Fibroblast of lung (primary cell): ENCODE results near the gene PKHD1. TPM values are rescaled to one million over a fixed set of nuclear protein-coding genes. Genes with fewer than 3 reads are reported as not detected.

Source experiments
- DNase-seq, 2 donors: peaks; one replicate each; pipeline versions ENCODE4 v3.0.0 to v3.0.0-alpha.2; 2010; ENCODE audit warnings: low read depth in 2 of 2
- H2AFZ ChIP-seq: 2 replicates; pipeline ENCODE4 v1.5.1; 2012; ENCODE audit warnings: low read length, control low read depth, inconsistent platforms
- H3K27ac ChIP-seq: 2 replicates; pipeline ENCODE4 v1.5.1; 2011; ENCODE audit warnings: low read length, control low read depth; ENCODE audit not compliant: insufficient read depth
- H3K27me3 ChIP-seq: 2 replicates; pipeline ENCODE4 v1.5.1; 2011; ENCODE audit warnings: mild to moderate bottlenecking, low read length; ENCODE audit not compliant: control insufficient read depth, insufficient read depth
- H3K36me3 ChIP-seq: 2 replicates; pipeline ENCODE4 v1.5.1; 2011; ENCODE audit warnings: low read length; ENCODE audit not compliant: control insufficient read depth, insufficient read depth
- H3K4me1 ChIP-seq: 2 replicates; pipeline ENCODE4 v1.5.1; 2011; ENCODE audit warnings: low read length; ENCODE audit not compliant: control insufficient read depth, insufficient read depth; ENCODE audit errors: extremely low read depth
- H3K4me2 ChIP-seq: 2 replicates; pipeline ENCODE4 v1.5.1; 2011; ENCODE audit warnings: low read length, control low read depth; ENCODE audit not compliant: insufficient read depth; ENCODE audit errors: extremely low read depth
- H3K4me3 ChIP-seq, 4 experiments: fragments of 200-600 bp in 1 of 4; sonication (generic) in 1 of 4; replicated peaks in 1 of 4; 2 replicates each; pipeline ENCODE4 v1.5.1; 2011 to 2016; ENCODE audit warnings: low read length in 4 of 4, low read depth in 3 of 4, mild to moderate bottlenecking in 3 of 4, control low read depth in 2 of 4, inconsistent platforms in 1 of 4, mixed read lengths in 1 of 4; ENCODE audit not compliant: insufficient read depth in 1 of 4; ENCODE audit errors: control extremely low read depth in 1 of 4
- H3K79me2 ChIP-seq: 2 replicates; pipeline ENCODE4 v1.5.1; 2012; ENCODE audit warnings: mild to moderate bottlenecking, low read length, inconsistent platforms; ENCODE audit not compliant: control insufficient read depth, insufficient read depth
- H3K9ac ChIP-seq: 2 replicates; pipeline ENCODE4 v1.5.1; 2011; ENCODE audit warnings: mild to moderate bottlenecking, low read length, control low read depth; ENCODE audit not compliant: insufficient read depth
- H3K9me3 ChIP-seq: 2 replicates; pipeline ENCODE4 v1.5.1; 2012; ENCODE audit warnings: low read depth, low read length; ENCODE audit not compliant: control insufficient read depth, insufficient read depth
- H4K20me1 ChIP-seq: 2 replicates; pipeline ENCODE4 v1.5.1; 2011; ENCODE audit warnings: low read length; ENCODE audit not compliant: control insufficient read depth, insufficient read depth; ENCODE audit errors: extremely low read depth
- EZH2 ChIP-seq: IDR thresholded peaks from 2 replicates; pipeline ENCODE4 v1.5.1; 2012; ENCODE audit warnings: low read length, control low read depth, mild to moderate bottlenecking; ENCODE audit errors: missing control alignments
- polyA plus RNA-seq, 2 donors: library from polyadenylated mRNA; depleted of rRNA in 1 of 2; stranded (reverse) in 1 of 2; unstranded in 1 of 2; fragments of >200 nt; gene quantifications; 2 replicates each; pipeline ENCODE4 v1.2.1, GENCODE V29; 2011 to 2012; ENCODE audit warnings: missing spikeins in 1 of 2
- total RNA-seq: library from RNA; depleted of rRNA; stranded (reverse); fragments of >200 nt; gene quantifications from 2 replicates; pipeline ENCODE4 v1.2.1, GENCODE V29; 2014
- TF ChIP-seq, protein P1 (sequence below), 2 donors: IDR thresholded peaks in 1 of 2; conservative IDR thresholded peaks in 1 of 2; 1 replicate in 1 of 2; 2 replicates in 1 of 2; pipeline ENCODE4 v1.5.1; 2011 to 2012; ENCODE audit warnings: low read length in 2 of 2, control low read depth in 1 of 2, inconsistent platforms in 1 of 2, low read depth in 1 of 2, mild to moderate bottlenecking in 1 of 2

The PKHD1 gene
- total and polyA plus RNA-seq, 2 donors (not counting 1 experiment from before 2014, with no cell fraction given) = not detected

DNA sequence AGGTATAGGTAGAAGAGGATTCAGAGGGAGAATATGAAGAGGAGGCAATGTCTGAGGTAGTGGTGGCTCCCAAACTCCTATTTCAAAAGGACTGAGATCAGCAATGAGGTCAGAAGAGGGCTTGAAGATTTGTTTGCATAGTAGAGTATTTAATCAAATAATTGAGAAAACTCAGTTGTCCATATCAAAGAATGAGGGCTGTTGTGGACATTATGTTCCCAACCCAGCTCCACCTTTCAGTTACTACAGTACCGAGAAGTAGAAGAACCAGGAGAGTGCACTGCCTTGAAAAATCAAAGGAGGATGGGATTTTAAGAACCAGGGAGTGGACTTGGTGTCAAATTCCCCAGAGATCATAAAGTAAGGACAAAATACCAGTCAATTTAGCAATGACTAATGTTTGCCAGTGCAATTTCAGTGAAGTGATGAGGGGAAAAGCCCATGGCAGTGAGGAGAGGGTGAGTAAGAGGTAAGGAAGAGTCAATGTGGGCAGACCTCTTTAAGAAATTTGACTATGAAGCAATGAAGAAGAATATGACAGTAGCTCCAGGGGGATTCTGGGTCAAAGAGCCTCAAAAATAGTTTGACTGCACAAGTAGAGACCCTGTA is 382.4 kb downstream of the PKHD1 start:
- no peak for DNase-seq
- H3K4me1 ChIP-seq = no peaks in the 10 kb centered on the region
- H3K4me3 ChIP-seq = no peak overlapping the region
- no peak overlapping the region for H3K9ac ChIP-seq
- no peaks in the 10 kb centered on the region for H3K79me2 ChIP-seq
- TF ChIP-seq, protein P1, sequence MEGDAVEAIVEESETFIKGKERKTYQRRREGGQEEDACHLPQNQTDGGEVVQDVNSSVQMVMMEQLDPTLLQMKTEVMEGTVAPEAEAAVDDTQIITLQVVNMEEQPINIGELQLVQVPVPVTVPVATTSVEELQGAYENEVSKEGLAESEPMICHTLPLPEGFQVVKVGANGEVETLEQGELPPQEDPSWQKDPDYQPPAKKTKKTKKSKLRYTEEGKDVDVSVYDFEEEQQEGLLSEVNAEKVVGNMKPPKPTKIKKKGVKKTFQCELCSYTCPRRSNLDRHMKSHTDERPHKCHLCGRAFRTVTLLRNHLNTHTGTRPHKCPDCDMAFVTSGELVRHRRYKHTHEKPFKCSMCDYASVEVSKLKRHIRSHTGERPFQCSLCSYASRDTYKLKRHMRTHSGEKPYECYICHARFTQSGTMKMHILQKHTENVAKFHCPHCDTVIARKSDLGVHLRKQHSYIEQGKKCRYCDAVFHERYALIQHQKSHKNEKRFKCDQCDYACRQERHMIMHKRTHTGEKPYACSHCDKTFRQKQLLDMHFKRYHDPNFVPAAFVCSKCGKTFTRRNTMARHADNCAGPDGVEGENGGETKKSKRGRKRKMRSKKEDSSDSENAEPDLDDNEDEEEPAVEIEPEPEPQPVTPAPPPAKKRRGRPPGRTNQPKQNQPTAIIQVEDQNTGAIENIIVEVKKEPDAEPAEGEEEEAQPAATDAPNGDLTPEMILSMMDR (conservative IDR thresholded peaks at IDR 0.05 in 1 of 2, IDR thresholded peaks at IDR 0.05 in 1 of 2; ENCODE audit: low read depth in 1 of 2, low read length in 2 of 2) = no peak
- no peak for TF ChIP-seq EZH2
- no peak overlapping the region for H3K27ac ChIP-seq
- H3K27me3 ChIP-seq = no peaks in the 10 kb centered on the region
- H3K36me3 ChIP-seq = no peaks in the 10 kb centered on the region
- no peak overlapping the region for H3K4me2 ChIP-seq
- H3K9me3 ChIP-seq = no peaks in the 10 kb centered on the region
- no peaks in the 10 kb centered on the region for H4K20me1 ChIP-seq
- H2AFZ ChIP-seq = no peak overlapping the region

DNA sequence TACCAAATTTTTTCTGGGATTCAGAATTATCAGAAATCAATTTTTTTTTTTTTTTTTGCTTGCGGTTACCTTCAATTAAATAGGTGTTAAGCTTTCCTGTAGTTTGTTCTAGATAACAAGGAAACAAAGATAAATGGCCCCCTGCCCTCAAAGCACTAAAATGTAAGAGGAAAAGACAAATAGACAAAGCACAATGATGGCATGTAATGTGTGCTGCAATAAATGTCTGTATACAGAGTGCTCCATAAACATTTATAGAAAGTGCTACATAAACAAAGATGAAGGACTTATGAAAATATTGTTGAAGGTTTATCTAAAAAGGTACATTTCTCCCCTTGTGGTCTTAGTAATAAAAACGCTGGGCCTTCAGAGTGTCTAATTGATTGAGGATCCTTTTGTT is 384.6 kb downstream of the PKHD1 start:
- no peaks in the 10 kb centered on the region for H3K27me3 ChIP-seq
- H3K9ac ChIP-seq = no peak overlapping the region
- no peak for TF ChIP-seq EZH2
- TF ChIP-seq, protein P1 (conservative IDR thresholded peaks at IDR 0.05 in 1 of 2, IDR thresholded peaks at IDR 0.05 in 1 of 2; ENCODE audit: low read depth in 1 of 2, low read length in 2 of 2) = no peak
- H3K4me1 ChIP-seq = no peaks in the 10 kb centered on the region
- H4K20me1 ChIP-seq = no peaks in the 10 kb centered on the region
- no peaks in the 10 kb centered on the region for H3K9me3 ChIP-seq
- no peak overlapping the region for H2AFZ ChIP-seq
- no peaks in the 10 kb centered on the region for H3K36me3 ChIP-seq
- H3K4me3 ChIP-seq = no peak overlapping the region
- H3K27ac ChIP-seq = no peak overlapping the region
- H3K79me2 ChIP-seq = no peaks in the 10 kb centered on the region
- H3K4me2 ChIP-seq = no peak overlapping the region
- DNase-seq = no peak

DNA sequence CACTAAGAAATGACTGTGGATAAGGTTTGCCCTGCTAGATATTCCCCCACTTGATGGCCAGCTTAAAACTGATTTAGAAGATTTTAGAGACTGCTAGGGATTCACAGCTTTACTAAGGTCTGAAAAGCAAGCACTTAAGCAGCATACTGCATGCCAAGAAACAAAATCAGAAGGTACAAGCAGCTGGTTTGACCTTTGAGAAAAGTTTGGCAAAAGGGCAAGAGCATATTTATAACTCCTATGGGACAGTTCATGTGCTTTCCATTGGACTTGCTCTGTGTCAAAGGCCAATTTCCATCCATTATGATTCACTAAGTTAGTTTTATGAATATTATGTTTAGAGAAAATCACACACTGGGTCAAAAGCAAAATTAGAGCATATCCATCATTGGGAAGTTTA is 402.8 kb downstream of the PKHD1 start:
- TF ChIP-seq, protein P1 (conservative IDR thresholded peaks at IDR 0.05 in 1 of 2, IDR thresholded peaks at IDR 0.05 in 1 of 2; ENCODE audit: low read depth in 1 of 2, low read length in 2 of 2) = no peak
- Histone ChIP-seq H3K4me2 (no peak overlapping the region), H3K79me2 (no peaks in the 10 kb centered on the region), H2AFZ (no peak overlapping the region), H3K9ac (no peak overlapping the region), H3K27me3 (no peaks in the 10 kb centered on the region), H3K9me3 (no peaks in the 10 kb centered on the region), H3K36me3 (no peaks in the 10 kb centered on the region), H4K20me1 (no peaks in the 10 kb centered on the region), H3K27ac (no peak overlapping the region), H3K4me1 (no peaks in the 10 kb centered on the region), H3K4me3 (no peak overlapping the region)
- DNase-seq = no peak
